Kidney epithelial cell (primary cell): Measurements from ENCODE around the gene SUPT7L. TPM values are rescaled to one million over a fixed set of nuclear protein-coding genes. Genes with fewer than 3 reads are reported as not detected.

Source experiments
- DNase-seq: peaks from one replicate; pipeline ENCODE4 v3.0.0-alpha.2; 2010; ENCODE audit warnings: low read depth
- H3K27me3 ChIP-seq: 2 replicates; pipeline ENCODE4 v1.6.0; 2011; ENCODE audit warnings: low read length; ENCODE audit not compliant: control insufficient read depth, insufficient read depth
- H3K36me3 ChIP-seq: 2 replicates; pipeline ENCODE4 v1.5.1; 2011; ENCODE audit warnings: low read length; ENCODE audit not compliant: control insufficient read depth, insufficient read depth
- H3K4me3 ChIP-seq: 2 replicates; pipeline ENCODE4 v1.5.1; 2011; ENCODE audit warnings: low read depth, mild to moderate bottlenecking, control low read depth, low read length
- total RNA-seq: library from RNA; depleted of rRNA; stranded (reverse); fragments of >200 nt; gene quantifications from 2 replicates; pipeline ENCODE4 v1.2.3, GENCODE V29; 2015
- TF ChIP-seq, protein P1 (sequence below): IDR thresholded peaks from 2 replicates; pipeline ENCODE4 v1.5.1; 2011; ENCODE audit warnings: mild to moderate bottlenecking, moderate library complexity, low read length, control low read depth, inconsistent platforms; ENCODE audit not compliant: insufficient read depth, poor library complexity, severe bottlenecking

Gene SUPT7L
- total RNA-seq, 1 donor from 2014 or later = 25.6 TPM

- TF ChIP-seq, protein P1, sequence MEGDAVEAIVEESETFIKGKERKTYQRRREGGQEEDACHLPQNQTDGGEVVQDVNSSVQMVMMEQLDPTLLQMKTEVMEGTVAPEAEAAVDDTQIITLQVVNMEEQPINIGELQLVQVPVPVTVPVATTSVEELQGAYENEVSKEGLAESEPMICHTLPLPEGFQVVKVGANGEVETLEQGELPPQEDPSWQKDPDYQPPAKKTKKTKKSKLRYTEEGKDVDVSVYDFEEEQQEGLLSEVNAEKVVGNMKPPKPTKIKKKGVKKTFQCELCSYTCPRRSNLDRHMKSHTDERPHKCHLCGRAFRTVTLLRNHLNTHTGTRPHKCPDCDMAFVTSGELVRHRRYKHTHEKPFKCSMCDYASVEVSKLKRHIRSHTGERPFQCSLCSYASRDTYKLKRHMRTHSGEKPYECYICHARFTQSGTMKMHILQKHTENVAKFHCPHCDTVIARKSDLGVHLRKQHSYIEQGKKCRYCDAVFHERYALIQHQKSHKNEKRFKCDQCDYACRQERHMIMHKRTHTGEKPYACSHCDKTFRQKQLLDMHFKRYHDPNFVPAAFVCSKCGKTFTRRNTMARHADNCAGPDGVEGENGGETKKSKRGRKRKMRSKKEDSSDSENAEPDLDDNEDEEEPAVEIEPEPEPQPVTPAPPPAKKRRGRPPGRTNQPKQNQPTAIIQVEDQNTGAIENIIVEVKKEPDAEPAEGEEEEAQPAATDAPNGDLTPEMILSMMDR = no peak
- Histone ChIP-seq H3K36me3 (no peaks in the 10 kb centered on the region), H3K27me3 (no peaks in the 10 kb centered on the region), H3K4me3 (peak overlapping the region; percentile 85)
- DNase-seq = no peak
These were observed 1.4 kb upstream of the SUPT7L start for GRCh38 chr2:27664622-27665363.

- peak overlapping the region; percentile 85 for H3K4me3 ChIP-seq
- no peak for DNase-seq
- H3K36me3 ChIP-seq = no peaks in the 10 kb centered on the region
- TF ChIP-seq, protein P1 = no peak
- H3K27me3 ChIP-seq = no peaks in the 10 kb centered on the region
These were observed 750 bp upstream of the SUPT7L start for GRCh38 chr2:27664154-27664574.

GRCh38 chr2:27661371-27661770 is 2.0 kb downstream of the SUPT7L start:
- no peak for DNase-seq
- H3K4me3 ChIP-seq = no peak overlapping the region
- H3K27me3 ChIP-seq = no peaks in the 10 kb centered on the region
- no peaks in the 10 kb centered on the region for H3K36me3 ChIP-seq
- TF ChIP-seq, protein P1 = no peak

GRCh38 chr2:27655155-27655951 is 8.1 kb downstream of the SUPT7L start:
- Histone ChIP-seq H3K36me3 (no peaks in the 10 kb centered on the region), H3K4me3 (no peak overlapping the region), H3K27me3 (no peaks in the 10 kb centered on the region)
- TF ChIP-seq, protein P1 = no peak
- no peak for DNase-seq

GRCh38 chr2:27653397-27653796 is 10.0 kb downstream of the SUPT7L start:
- DNase-seq = peak; percentile 43
- Histone ChIP-seq H3K36me3 (no peaks in the 10 kb centered on the region), H3K27me3 (no peaks in the 10 kb centered on the region), H3K4me3 (no peak overlapping the region)
- TF ChIP-seq, protein P1 = no peak
